Measurements from ENCODE around the gene BRD7. TPM values are rescaled to one million over a fixed set of nuclear protein-coding genes. Genes with fewer than 3 reads are reported as not detected.
A peak's percentile ranks its signal among the peaks of the same experiment; 100 is the strongest.

The BRD7 gene
- total RNA-seq, 1 donor from 2014 or later: 29.2 TPM

GRCh38 chr16:50271148-50272041 is 97.4 kb downstream of the BRD7 start:
- no peak for DNase-seq

GRCh38 chr16:50270510-50271147 is 98.2 kb downstream of the BRD7 start:
- DNase-seq: no peak

- DNase-seq: no peak
These were observed 98.8 kb downstream of the BRD7 start for GRCh38 chr16:50269769-50270509.

GRCh38 chr16:50269061-50269705 is 99.6 kb downstream of the BRD7 start:
- no peak for DNase-seq

GRCh38 chr16:50268352-50268751 is 100.4 kb downstream of the BRD7 start:
- DNase-seq: no peak

- no peak for DNase-seq
These were observed 101.1 kb downstream of the BRD7 start for GRCh38 chr16:50267651-50268050.

- DNase-seq: no peak
These were observed 101.6 kb downstream of the BRD7 start for GRCh38 chr16:50267151-50267631.

- DNase-seq: peak; percentile 31
These were observed 102.3 kb downstream of the BRD7 start, which contains the start of gene ADCY7 for GRCh38 chr16:50266337-50267091. TSS of gene ADCY7 (plus strand) at chr16:50266551. CDS start at chr16:50288180, 21,629 bp downstream.

Small RNA genes within 50 kb of the gene (small RNA-seq; reads per million reads assigned to genes)
- not detected for gene MIR6771 (ENCODE audit: low replicate concordance)

Other genes with a start within 250 kb of the BRD7 start
- 8.7 TPM for gene TENT4B, start 215.7 kb downstream of the BRD7 start, total RNA-seq
- 13.6 TPM for gene ADCY7, start 102.4 kb downstream of the BRD7 start, total RNA-seq
- 4.9 TPM for gene NKD1, start 179.4 kb upstream of the BRD7 start, total RNA-seq

Data from skin of body (tissue), 3 donors.